ENCODE data around the gene SYT13.

SYT13 gene

DNA sequence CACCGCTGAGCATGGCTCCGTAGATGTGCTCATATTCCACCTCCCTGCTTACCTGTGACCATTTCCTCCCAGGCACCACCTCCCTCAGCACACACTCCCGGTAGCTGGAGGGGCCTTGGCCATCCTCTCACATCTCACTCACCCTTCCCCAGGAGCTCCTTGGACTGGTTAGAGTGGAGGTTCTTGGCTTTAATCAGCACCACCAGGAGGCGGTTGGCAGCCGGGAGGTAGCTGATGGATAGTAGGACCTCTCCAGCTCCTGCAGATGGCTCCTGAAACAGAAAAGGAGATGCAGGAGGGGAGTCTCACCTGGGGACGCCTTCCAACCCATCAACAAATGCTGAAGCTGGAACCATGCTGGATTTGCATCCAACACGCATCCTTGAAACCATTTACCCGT, 39.9 kb downstream of the SYT13 start:
- DNase-seq (ENCODE audit: low spot score): no peak

GRCh38 chr11:45245218-45246045, 40.7 kb downstream of the SYT13 start:
- no peak for DNase-seq (ENCODE audit: low spot score)

GRCh38 chr11:45243967-45244366, 42.2 kb downstream of the SYT13 start:
- DNase-seq (ENCODE audit: low spot score): no peak

DNA sequence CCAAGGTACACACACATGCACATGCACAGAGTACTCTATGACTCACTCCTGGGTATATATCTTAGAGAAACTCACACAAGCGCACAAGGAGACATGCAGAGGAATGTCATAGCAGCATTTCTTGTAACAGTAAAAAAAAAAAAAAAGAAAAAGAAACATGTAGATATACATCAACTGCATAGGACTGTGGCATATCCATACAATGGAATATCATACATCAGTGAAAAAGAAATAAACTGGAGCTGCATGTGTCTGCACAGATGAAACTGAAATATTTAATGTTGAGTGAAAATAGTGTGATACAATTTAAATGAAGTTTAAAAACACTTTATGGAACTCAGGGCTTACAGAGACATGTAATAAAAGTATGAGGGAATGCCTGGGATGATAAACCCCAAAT, 46.4 kb downstream of the SYT13 start:
- DNase-seq (ENCODE audit: low spot score): no peak

DNA sequence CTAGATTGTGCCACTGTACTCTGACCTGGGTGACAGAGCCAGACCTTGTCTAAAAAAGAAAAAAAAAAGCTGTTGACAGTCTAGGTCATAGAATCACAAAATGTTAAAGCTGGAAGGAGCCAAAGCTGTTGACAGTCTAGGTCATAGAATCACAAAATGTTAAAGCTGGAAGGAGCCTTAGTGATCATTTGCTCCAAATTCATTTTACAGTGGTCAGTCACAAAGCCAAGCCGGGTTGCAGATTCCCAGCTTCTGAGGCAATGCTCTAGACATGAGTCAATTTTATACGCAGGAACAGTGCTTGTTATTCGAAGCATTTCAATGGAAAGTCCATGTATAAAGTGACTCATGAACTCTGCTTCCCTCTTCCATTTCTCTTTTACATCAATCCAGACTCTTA, 47.4 kb downstream of the SYT13 start:
- no peak for DNase-seq (ENCODE audit: low spot score)

- no peak for DNase-seq (ENCODE audit: low spot score)
Measured at GRCh38 chr11:45237711-45238315, 48.3 kb downstream of the SYT13 start.

GRCh38 chr11:45234306-45235006, 51.7 kb downstream of the SYT13 start:
- DNase-seq (ENCODE audit: low spot score): no peak

GRCh38 chr11:45233804-45234170, 52.4 kb downstream of the SYT13 start:
- DNase-seq (ENCODE audit: low spot score): no peak

DNA sequence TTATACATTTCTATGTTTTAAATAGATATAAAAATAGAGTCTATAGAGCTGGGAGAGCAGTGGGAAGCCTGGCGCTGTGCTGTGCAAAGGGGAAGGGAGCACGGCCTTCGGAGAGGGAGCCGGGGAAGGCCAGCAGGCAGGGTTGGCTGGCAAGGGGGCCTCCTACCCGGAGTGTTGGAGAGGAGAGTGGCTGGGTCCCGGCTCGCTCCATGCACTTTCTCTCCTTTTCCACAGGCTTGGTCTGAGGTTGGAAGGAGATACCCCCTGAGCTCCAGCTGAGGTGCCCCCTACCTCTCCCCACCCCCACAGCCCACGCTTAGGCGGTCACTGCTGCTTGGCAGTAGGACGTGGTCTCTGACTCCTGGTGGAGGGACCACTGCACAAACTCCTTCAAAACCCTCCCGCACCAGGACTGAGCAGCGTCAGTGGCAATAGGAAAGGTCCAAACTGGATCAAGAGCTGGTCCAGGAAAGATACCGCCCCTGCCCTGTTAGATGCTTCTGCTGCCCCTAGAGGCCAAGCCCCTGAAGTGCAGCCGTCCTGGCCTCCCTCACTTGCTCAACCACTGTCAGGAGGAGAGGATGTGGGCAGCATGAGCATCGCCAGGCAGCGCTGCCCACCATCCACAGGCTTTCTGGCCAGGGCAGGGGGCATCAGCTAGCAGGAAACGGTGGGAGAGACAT, 52.9 kb downstream of the SYT13 start:
- peak; percentile 83 for DNase-seq (ENCODE audit: low spot score)

DNA sequence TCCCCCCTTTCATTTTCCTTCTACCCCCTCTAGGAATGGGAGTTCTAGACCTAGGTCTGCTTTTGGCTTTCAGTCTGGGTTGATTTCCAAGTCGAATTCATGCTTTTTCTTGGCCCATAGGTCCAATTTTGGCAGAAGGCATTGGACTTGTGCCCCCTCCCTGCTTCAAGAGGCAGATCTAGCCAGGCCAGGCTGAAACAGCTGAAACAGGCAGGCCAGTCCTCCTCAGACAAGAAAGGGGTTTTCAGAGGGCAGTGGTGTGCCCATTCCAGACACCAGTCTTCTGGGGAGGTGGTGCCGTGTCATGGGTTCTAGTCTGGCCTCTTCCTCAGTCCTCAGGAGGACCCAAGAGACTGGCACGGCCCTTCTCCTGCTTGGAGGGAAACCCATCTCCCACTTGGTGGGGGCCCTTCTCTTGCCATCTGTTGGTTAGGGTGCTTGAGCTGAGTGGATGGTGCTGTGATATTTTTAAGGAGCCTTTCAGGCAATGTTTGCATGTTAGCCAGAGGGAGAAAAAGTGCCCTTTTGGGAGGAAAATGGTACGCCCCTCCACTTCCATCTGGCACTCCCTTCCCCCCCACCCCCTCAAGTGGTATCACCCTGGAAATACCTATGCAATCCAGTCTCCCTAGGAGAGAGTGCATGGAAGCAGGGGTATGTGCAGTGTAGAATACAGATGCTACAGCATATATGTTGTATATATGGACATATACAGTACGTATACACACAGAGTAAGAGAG, 53.6 kb downstream of the SYT13 start:
- no peak for DNase-seq (ENCODE audit: low spot score)

DNA sequence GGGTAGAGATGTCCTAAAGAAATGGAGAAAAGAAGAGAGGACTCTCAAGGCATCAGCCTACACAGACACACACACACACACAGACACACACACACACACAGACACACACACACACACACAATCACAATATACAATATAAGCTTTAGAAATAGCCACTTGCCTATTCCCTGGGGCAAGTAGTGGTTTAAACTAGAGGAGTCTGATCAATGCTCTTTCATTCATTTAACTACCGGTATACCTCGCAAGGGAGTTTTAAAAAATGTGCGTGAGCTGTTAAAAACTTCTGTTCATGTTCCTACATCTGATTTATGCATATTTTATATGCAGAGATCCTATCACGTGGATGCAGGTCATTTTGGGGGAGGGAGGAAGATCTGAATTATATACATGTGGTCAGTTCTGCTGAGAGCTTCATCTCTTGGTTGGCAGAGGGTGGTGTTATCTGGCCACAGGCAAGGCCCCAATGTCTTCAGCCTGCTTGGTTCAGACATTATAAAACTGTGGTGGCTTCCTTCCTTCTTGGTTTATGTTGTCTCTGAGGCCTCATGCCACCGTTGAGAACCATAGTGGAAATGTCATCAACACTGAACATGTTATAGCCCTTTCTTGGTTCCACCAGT, 56.6 kb downstream of the SYT13 start:
- DNase-seq (ENCODE audit: low spot score): no peak

DNA sequence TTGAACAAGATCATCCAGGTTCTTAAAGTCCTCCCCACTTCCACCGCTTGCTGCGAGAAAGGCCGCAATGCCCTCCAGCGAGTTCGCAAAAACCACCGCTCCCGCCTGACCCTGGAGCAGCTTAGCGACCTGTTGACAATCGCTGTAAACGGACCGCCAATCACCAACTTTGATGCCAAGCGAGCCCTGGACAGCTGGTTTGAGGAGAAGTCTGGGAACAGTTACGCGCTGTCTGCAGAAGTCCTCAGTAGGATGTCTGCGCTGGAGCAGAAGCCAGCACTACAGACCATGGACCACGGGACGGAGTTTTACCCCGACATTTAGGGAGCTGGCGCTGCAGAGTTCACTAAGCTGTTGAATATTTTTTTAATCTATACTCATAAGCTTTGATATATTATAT, 58.3 kb downstream of the SYT13 start:
- DNase-seq (ENCODE audit: low spot score): no peak

DNA sequence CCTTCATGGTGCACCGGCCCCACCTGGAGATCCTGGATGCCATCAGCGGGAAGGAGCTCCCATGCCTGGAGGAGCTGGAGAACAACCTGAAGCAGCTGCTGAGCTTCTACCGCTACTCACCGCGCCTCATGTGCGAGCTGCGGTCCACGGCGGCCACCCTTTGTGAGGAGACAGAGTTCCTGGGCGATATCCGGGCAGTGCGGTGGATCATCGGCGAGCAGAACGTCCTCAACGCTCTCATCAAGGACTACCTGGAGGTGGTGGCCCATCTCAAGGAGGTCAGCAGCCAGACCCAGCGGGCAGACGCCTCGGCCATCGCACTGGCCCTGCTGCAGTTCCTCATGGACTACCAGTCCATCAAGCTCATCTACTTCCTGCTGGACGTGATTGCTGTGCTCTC, 59.2 kb downstream of the SYT13 start:
- DNase-seq (ENCODE audit: low spot score): no peak

- DNase-seq (ENCODE audit: low spot score): no peak
Measured at GRCh38 chr11:45225961-45226871, 59.9 kb downstream of the SYT13 start.

DNA sequence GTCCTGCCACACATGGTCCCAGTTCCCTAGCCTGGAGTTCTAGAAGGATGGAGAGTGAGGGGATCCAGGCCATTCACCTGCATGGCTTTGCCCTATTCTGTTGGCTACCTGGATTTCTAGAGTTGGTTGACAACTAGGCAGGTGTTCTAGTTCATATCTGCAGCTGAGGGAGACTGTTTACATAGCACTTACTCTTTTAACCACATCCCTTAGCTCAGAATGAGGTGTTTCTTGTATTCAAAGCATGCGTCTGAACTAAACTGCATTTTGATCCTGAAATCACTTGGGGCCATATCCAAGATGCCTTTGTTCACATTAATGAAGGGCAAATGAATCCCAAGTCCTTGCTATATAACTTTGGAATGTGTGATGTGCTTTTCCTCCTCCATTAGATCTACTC, 60.9 kb downstream of the SYT13 start:
- DNase-seq (ENCODE audit: low spot score): no peak

DNA sequence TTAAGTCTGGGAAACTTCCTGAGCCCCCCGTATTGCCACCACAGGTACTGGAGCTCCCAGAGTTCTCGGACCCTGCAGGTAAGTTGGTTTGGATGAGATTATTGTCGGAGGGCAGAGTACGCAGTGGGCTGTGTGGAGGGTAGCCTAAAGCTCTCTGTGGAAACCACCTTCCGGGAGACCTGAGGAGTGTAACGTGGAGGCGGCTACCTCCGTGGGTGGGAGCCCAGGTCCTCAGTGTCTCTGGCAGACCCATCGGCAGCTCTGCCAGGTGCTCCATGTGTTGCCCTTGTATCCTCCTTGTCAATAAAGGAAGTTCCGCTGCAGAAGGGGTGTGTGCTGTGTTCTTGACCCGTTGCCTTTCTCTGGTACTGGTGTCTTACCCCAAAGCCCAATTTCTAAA, 61.4 kb downstream of the SYT13 start:
- no peak for DNase-seq (ENCODE audit: low spot score)

DNA sequence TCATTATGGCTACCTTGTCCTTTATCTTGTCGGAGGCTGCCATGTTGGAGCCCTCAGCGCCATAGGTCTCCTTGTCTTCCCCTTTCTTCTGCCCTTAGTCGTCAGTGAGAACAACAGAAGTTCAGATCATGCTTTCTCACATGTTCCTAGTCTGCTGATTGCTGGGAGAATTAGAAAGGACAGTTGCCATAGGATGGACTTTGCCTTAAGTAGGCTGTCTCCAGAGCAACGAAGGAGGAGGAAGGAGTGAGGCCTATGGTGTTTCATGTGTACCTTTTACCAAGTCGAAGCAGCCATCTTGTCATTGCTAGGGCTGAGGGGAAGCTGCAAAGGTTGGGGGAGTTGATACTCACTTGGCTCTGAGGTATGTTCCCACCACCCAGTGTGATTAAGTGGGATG, 62.6 kb downstream of the SYT13 start:
- DNase-seq (ENCODE audit: low spot score): no peak

- DNase-seq (ENCODE audit: low spot score): no peak
Measured at GRCh38 chr11:45219411-45219810, 66.7 kb downstream of the SYT13 start.

GRCh38 chr11:45218705-45219104, 67.4 kb downstream of the SYT13 start:
- no peak for DNase-seq (ENCODE audit: low spot score)

DNA sequence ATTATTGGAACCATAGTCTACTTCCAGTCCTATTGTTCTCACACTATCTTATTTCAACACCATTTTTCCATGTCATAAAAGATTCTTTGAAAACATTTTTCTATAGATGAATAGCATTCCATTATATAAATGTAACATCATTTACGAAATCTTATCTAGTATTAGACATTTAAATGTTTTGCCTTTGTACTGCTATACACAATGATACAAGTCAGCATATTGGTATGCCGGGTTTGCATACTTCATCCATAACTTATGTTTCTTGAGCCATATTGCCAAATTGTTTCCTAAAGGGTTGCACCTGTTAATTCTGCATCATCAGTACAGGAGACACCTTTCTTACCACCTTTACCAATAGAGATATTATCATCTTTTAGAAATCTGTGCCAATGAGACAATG, 68.2 kb downstream of the SYT13 start:
- DNase-seq (ENCODE audit: low spot score): no peak

All from germinal center (tissue), 1 donor.